HCT116 (cell line): ENCODE results near the gene GFER. TPM values are rescaled to one million over a fixed set of nuclear protein-coding genes. Genes with fewer than 3 reads are reported as not detected.
"Not testable (repeated sequence)": the region's sequence is repeated elsewhere in the genome, so short reads cannot be mapped to it uniquely, and the experiment has no call there.

ENCODE experiments used
- ATAC-seq: fragments of 200-7000 bp; cut with Tn5 transposase; 2 replicates; pipeline ENCODE4 v1.9.1; 2020; ENCODE audit warnings: mild to moderate bottlenecking, moderate library complexity
- BruUV-seq: library from RNA; stranded (reverse); fragments of 400-500 nt; replicated peaks from 2 replicates; lab custom pipeline; 2021; lab: Mats Ljungman, UMichigan
- CTCF ChIA-PET: fragments of 300-600 bp; sonication (Branson Sonifier 250); formaldehyde crosslinking; loops from one replicate; lab custom pipeline; 2021; ENCODE audit warnings: antibody characterized with exemption; lab: Charles Lee
- POLR2A ChIA-PET: fragments of 300-600, 350-600 bp; sonication (Branson Sonifier 250); formaldehyde crosslinking; loops from one replicate; lab custom pipeline; 2021; ENCODE audit warnings: antibody characterized with exemption; lab: Charles Lee
- RAD21 ChIA-PET, 2 experiments: fragments of 300-600 bp; sonication (Branson Sonifier 250); formaldehyde crosslinking; loops; one replicate each; lab custom pipeline; 2023; ENCODE audit warnings: low total read pairs in 2 of 2; ENCODE audit not compliant: uncharacterized antibody in 2 of 2, unreplicated experiment in 2 of 2, low non-redundant PET in 1 of 2; lab: Charles Lee
- DNase-seq: peaks from one replicate; pipeline ENCODE4 v3.0.0-alpha.2; 2010; ENCODE audit warnings: low read depth, low spot score
- H2AFZ ChIP-seq: fragments of 200-600 bp; shearing (Covaris generic), sonication (generic); 2 replicates; pipeline ENCODE4 v1.6.1; 2017; ENCODE audit warnings: low read depth, mixed run types, mixed read lengths, antibody characterized with exemption, low read length; ENCODE audit not compliant: poor library complexity, severe bottlenecking
- H3K27ac ChIP-seq: 2 replicates; pipeline ENCODE4 v1.5.1; 2012; ENCODE audit warnings: low read depth, low read length
- H3K27me3 ChIP-seq: fragments of 200-600 bp; sonication (generic); 2 replicates; pipeline ENCODE4 v1.6.1; 2016; ENCODE audit warnings: mixed run types, low read length, mixed read lengths; ENCODE audit not compliant: insufficient read depth
- H3K36me3 ChIP-seq, 2 experiments: fragments of 200-500 bp in 1 of 2; fragments of 200-600 bp in 1 of 2; sonication (Bioruptor generic) in 1 of 2; sonication (generic) in 1 of 2; 2 replicates each; pipeline versions ENCODE4 v1.5.1 to v1.6.1; 2014 to 2016; ENCODE audit warnings: low read length in 2 of 2, inconsistent platforms in 1 of 2, mixed read lengths in 1 of 2, mixed run types in 1 of 2; ENCODE audit not compliant: insufficient read depth in 2 of 2, control insufficient read depth in 1 of 2
- H3K4me1 ChIP-seq, 2 experiments: fragments of 200-600 bp in 1 of 2; sonication (generic) in 1 of 2; 2 replicates each; pipeline versions ENCODE4 v1.5.1 to v1.6.1; 2012 to 2017; ENCODE audit warnings: low read length in 2 of 2, inconsistent platforms in 1 of 2, mild to moderate bottlenecking in 1 of 2, mixed read lengths in 1 of 2, mixed run types in 1 of 2, moderate library complexity in 1 of 2; ENCODE audit not compliant: insufficient read depth in 2 of 2, control insufficient read depth in 1 of 2
- H3K4me2 ChIP-seq: fragments of 200-600 bp; sonication (generic); 2 replicates; pipeline ENCODE4 v1.6.1; 2017; ENCODE audit warnings: mixed run types, low read length, mixed read lengths
- H3K4me3 ChIP-seq, 2 experiments: fragments of 200-600 bp in 1 of 2; sonication (generic) in 1 of 2; replicated peaks in 1 of 2; 2 replicates each; pipeline ENCODE4 v1.5.1; 2011 to 2016; ENCODE audit warnings: low read length in 2 of 2, control low read depth in 1 of 2, low read depth in 1 of 2, mild to moderate bottlenecking in 1 of 2, mixed read lengths in 1 of 2, mixed run types in 1 of 2
- H3K79me2 ChIP-seq: fragments of 200-600 bp; sonication (generic); 2 replicates; pipeline ENCODE4 v1.6.1; 2017; ENCODE audit warnings: mild to moderate bottlenecking, mixed run types, low read length, moderate library complexity, mixed read lengths; ENCODE audit not compliant: insufficient read depth
- H3K9ac ChIP-seq: fragments of 200-600 bp; sonication (generic); 2 replicates; pipeline ENCODE4 v1.6.1; 2016; ENCODE audit warnings: low read length, mixed read lengths
- H3K9me2 ChIP-seq: fragments of 200-600 bp; sonication (generic), shearing (Covaris generic); 2 replicates; pipeline ENCODE4 v1.6.1; 2017; ENCODE audit warnings: mixed run types, mild to moderate bottlenecking, moderate library complexity; ENCODE audit not compliant: insufficient read depth
- H3K9me3 ChIP-seq, 2 experiments: fragments of 200-500 bp in 1 of 2; fragments of 200-600 bp in 1 of 2; sonication (Bioruptor generic) in 1 of 2; sonication (generic) in 1 of 2; 2 replicates each; pipeline ENCODE4 v1.6.1; 2014 to 2017; ENCODE audit warnings: low read length in 2 of 2, mixed read lengths in 2 of 2, inconsistent platforms in 1 of 2, low read depth in 1 of 2, mild to moderate bottlenecking in 1 of 2, mixed run types in 1 of 2, moderate library complexity in 1 of 2; ENCODE audit not compliant: control insufficient read depth in 1 of 2, insufficient read depth in 1 of 2
- H4K20me1 ChIP-seq: fragments of 200-600 bp; sonication (generic), shearing (Covaris generic); 2 replicates; pipeline ENCODE4 v1.6.1; 2017; ENCODE audit warnings: mixed run types, mild to moderate bottlenecking, moderate library complexity; ENCODE audit not compliant: insufficient read depth
- CTCF ChIP-seq, 3 experiments: fragments of 200-600 bp in 1 of 3; sonication (generic) in 1 of 3; IDR thresholded peaks in 2 of 3; conservative IDR thresholded peaks in 1 of 3; 2 replicates each; pipeline ENCODE4 v1.5.1; 2012 to 2017; ENCODE audit warnings: low read depth in 2 of 3, low read length in 2 of 3, antibody characterized with exemption in 1 of 3, borderline replicate concordance in 1 of 3, control low read depth in 1 of 3, mild to moderate bottlenecking in 1 of 3, mixed read lengths in 1 of 3, mixed run types in 1 of 3, moderate library complexity in 1 of 3; ENCODE audit not compliant: insufficient read depth in 1 of 3
- POLR2AphosphoS5 ChIP-seq: IDR thresholded peaks from 2 replicates; pipeline ENCODE4 v1.6.1; 2011; ENCODE audit warnings: mild to moderate bottlenecking, low read depth, low read length, moderate library complexity
- REST ChIP-seq: IDR thresholded peaks from 2 replicates; pipeline ENCODE4 v1.6.1; 2012; ENCODE audit warnings: low read depth
- SP1 ChIP-seq: IDR thresholded peaks from 2 replicates; pipeline ENCODE4 v1.6.1; 2012; ENCODE audit warnings: low read depth
- intact Hi-C: fragments of 100-400 bp; cut with micrococcal nuclease; formaldehyde crosslinking; loops from 2 replicates; pipeline ENCODE4 v1.10.0; 2022
- total RNA-seq: library from RNA; stranded (reverse); gene quantifications from one replicate; pipeline ENCODE4 v1.2.1, GENCODE V29; 2021; ENCODE audit not compliant: unreplicated experiment

The GFER gene
- total RNA-seq, 1 experiment from 2014 or later, result 47.3 TPM

GRCh38 chr16:1962161-1963153 is 21.5 kb upstream of the GFER start:
- H4K20me1 ChIP-seq, result peaks cover 11% of the 10 kb centered on the region; the same call in 1 of the 2 replicates
- intact Hi-C loops, H3K27me3 ChIP-seq, DNase-seq, H3K9me2 ChIP-seq, ATAC-seq, RAD21 ChIA-PET, H3K9me3 ChIP-seq, CTCF ChIA-PET, H2AFZ ChIP-seq: not testable (repeated sequence)
- H3K4me3 ChIP-seq, result peak overlapping the region; percentile 65 to 73
- peak overlapping the region; percentile 94 for H3K27ac ChIP-seq
- H3K4me2 ChIP-seq, result peak overlapping the region; percentile 88
- POLR2A ChIA-PET, result interaction anchor here (0.6 to 5.9 kb wide), 6 partner anchors 8 to 164 kb away, joined by 3 to 104 read pairs (median 9); partner anchors contain the start of genes GFER, MSRB1, NOXO1 and TBL3
- peaks cover 11 to 46% of the 10 kb centered on the region in 2 experiments for H3K4me1 ChIP-seq
- TSS peak; percentile 79 for BruUV-seq
- peaks cover 72% of the 10 kb centered on the region for H3K79me2 ChIP-seq
- peaks cover 6 to 20% of the 10 kb centered on the region in 2 experiments for H3K36me3 ChIP-seq
- peak overlapping the region; percentile 93 for H3K9ac ChIP-seq
- TF ChIP-seq POLR2AphosphoS5, result peak; percentile 24; the same call in 1 of the 2 replicates

- H3K4me1 ChIP-seq, result peaks cover 6 to 41% of the 10 kb centered on the region in 2 experiments
- ChIA-PET CTCF (interaction anchor here (0.7 kb wide), 1 partner anchor 20 kb away, joined by 3 read pairs; the partner anchor contains the start of gene GFER), POLR2A (interaction anchor here (0.7 to 5.9 kb wide), 33 partner anchors 8 to 1056 kb away, joined by 3 to 104 read pairs (median 5); partner anchors contain the start of genes FAHD1, GFER, HAGH and MEIOB), RAD21 (interaction anchor here (0.7 kb wide), 3 partner anchors 14 to 104 kb away, joined by 3 to 6 read pairs (median 5); no protein-coding TSS in a partner anchor)
- no peaks in the 10 kb centered on the region for H3K9me3 ChIP-seq
- peak overlapping the region; percentile 65 to 73 for H3K4me3 ChIP-seq
- H4K20me1 ChIP-seq, result peaks cover 11% of the 10 kb centered on the region; the same call in 1 of the 2 replicates
- no peaks in the 10 kb centered on the region for H3K27me3 ChIP-seq
- H3K9ac ChIP-seq, result peak overlapping the region; percentile 93
- no peaks in the 10 kb centered on the region for H3K9me2 ChIP-seq
- peak overlapping the region; percentile 88 for H3K4me2 ChIP-seq
- H3K27ac ChIP-seq, result peak overlapping the region; percentile 94
- peaks cover 6 to 20% of the 10 kb centered on the region in 2 experiments for H3K36me3 ChIP-seq
- H3K79me2 ChIP-seq, result peaks cover 72% of the 10 kb centered on the region
- peak; percentile 2 for ATAC-seq
- H2AFZ ChIP-seq, result no peak overlapping the region
- no peak for DNase-seq
- TF ChIP-seq POLR2AphosphoS5 (no peak; the same call in none of the 2 replicates), REST (no peak), SP1 (no peak), CTCF (IDR thresholded peaks at IDR 0.05 in 2 of 3, conservative IDR thresholded peaks at IDR 0.05 in 1 of 3; ENCODE audit: borderline replicate concordance in 1 of 3, insufficient read depth in 1 of 3, low read depth in 2 of 3, low read length in 2 of 3) (peak in 1 of 3 experiments; percentile 28; a peak in 2 of 6 replicates)
- BruUV-seq, result no TSS peak
- intact Hi-C loops, result no loop called here
Observed at GRCh38 chr16:1963806-1964505, 20.0 kb upstream of the GFER start.
